HUES64 (cell line): ENCODE data around the gene SSR3. TPM values are rescaled to one million over a fixed set of nuclear protein-coding genes. Genes with fewer than 3 reads are reported as not detected.

Source experiments
- H3K27ac ChIP-seq: 2 replicates; pipeline ENCODE4 v1.7.0; 2013; ENCODE audit warnings: low read depth, low read length, inconsistent platforms
- H3K27me3 ChIP-seq: 2 replicates; pipeline ENCODE4 v1.6.1; 2013; ENCODE audit warnings: mild to moderate bottlenecking, low read length; ENCODE audit not compliant: insufficient read depth
- H3K36me3 ChIP-seq: 2 replicates; pipeline ENCODE4 v1.6.1; 2013; ENCODE audit warnings: mild to moderate bottlenecking, low read length; ENCODE audit not compliant: insufficient read depth
- H3K4me1 ChIP-seq: 2 replicates; pipeline ENCODE4 v1.6.1; 2013; ENCODE audit warnings: mild to moderate bottlenecking, low read length, moderate library complexity; ENCODE audit not compliant: insufficient read depth
- H3K4me3 ChIP-seq: 2 replicates; pipeline ENCODE4 v1.5.1; 2013; ENCODE audit warnings: mild to moderate bottlenecking, low read length, moderate library complexity
- H3K9ac ChIP-seq: 2 replicates; pipeline ENCODE4 v1.6.1; 2013; ENCODE audit warnings: mild to moderate bottlenecking, low read depth, low read length
- H3K9me3 ChIP-seq: 2 replicates; pipeline ENCODE4 v1.6.1; 2013; ENCODE audit warnings: low read depth, low read length; ENCODE audit not compliant: insufficient read depth
- WGBS: fragments of 150-250, 120-280 bp; methylation state at CpG from one replicate; pipeline ENCODE4 v1.1.7; 2013; ENCODE audit warnings: missing lambda C conversion rate; 5-methylcytosine and 5-hydroxymethylcytosine counted together
- polyA plus RNA-seq, 2 experiments: library from polyadenylated mRNA; stranded (reverse); fragments of 50-300 nt; gene quantifications; one replicate each; pipeline ENCODE4 v1.2.3, GENCODE V29; 2013

SSR3 gene
- polyA plus RNA-seq (2013, experiment 1 of 2) = 138 TPM
- polyA plus RNA-seq (2013, experiment 2 of 2) = 152 TPM

- Histone ChIP-seq H3K36me3 (peaks cover 38% of the 10 kb centered on the region), H3K27ac (peak within 1 kb of the TSS; percentile 94), H3K9me3 (no peaks in the 10 kb centered on the region), H3K4me1 (no peaks in the 10 kb centered on the region; the same call in 1 of the 2 replicates), H3K4me3 (peak within 1 kb of the TSS; percentile 98), H3K9ac (peak within 1 kb of the TSS; percentile 98), H3K27me3 (no peaks in the 10 kb centered on the region)
- 9% methylated on average over 60 of the region's 60 CpGs for WGBS
These were observed at the start of gene SSR3 for GRCh38 chr3:156554842-156555687. SSR3 (minus strand) TSS chr3:156555117; CDS start chr3:156555089, 28 bp downstream.

GRCh38 chr3:156604064-156604641 is 49.2 kb upstream of the SSR3 start:
- Histone ChIP-seq H3K9me3 (no peaks in the 10 kb centered on the region), H3K27me3 (peaks cover 11% of the 10 kb centered on the region; the same call in 1 of the 2 replicates), H3K4me3 (no peak overlapping the region), H3K9ac (no peak overlapping the region), H3K36me3 (no peaks in the 10 kb centered on the region), H3K27ac (no peak overlapping the region), H3K4me1 (peaks cover 19% of the 10 kb centered on the region)
- WGBS = 96% methylated on average over 2 of the region's 2 CpGs

DNA sequence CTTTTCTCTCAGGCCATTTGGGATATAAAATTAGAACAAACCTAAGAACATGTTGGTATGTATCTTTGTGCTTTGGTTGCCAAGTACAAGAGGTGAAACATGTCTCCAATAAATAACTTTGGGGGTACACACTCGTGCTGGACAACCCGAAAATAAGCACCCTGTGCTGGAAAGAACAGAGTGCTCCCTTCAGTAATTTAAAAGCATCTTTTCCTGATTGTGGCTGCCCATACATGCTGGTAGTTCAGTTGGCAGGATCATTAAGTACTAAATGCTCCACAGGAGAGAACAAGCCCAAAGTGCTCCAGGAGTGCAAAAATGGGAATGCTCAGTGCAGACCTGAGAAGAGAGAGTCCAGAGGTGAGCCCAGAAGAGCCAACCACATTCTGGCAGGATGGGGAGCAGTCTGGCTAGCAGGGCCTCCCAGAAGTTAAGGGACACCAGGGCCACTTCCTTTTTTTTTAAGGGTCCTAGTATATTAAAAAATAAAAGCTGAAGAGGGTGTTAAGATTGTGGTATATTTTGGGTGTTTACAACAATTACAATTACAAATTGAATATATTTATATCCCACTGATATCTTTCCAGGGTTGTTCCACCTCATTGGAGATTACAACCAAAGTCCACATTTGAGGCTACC is 48.6 kb upstream of the SSR3 start:
- WGBS = 85% methylated on average over 2 of the region's 2 CpGs
- H3K9ac ChIP-seq = no peak overlapping the region
- H3K36me3 ChIP-seq = no peaks in the 10 kb centered on the region
- H3K4me1 ChIP-seq = peaks cover 20% of the 10 kb centered on the region
- H3K27me3 ChIP-seq = peaks cover 11% of the 10 kb centered on the region; the same call in 1 of the 2 replicates
- no peaks in the 10 kb centered on the region for H3K9me3 ChIP-seq
- H3K27ac ChIP-seq = no peak overlapping the region
- H3K4me3 ChIP-seq = no peak overlapping the region

DNA sequence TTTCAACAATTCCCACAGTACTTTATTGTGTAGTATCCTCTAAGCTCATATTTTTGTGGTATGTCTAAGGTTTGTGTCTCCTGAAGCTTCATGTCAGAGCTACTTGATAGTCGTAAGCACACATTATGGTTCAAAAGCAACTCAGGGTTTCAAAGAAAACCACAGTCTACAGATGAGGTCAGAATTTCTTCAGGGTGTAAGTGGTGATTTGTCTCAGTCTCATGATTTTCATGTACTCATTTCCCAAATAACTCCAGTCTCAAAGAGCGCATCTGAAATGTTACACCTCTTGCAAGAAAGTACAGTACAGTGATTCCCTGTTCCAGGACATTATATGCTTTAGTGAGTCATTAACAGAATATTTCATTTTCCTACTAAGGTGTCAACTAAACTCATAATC is 47.5 kb upstream of the SSR3 start:
- Histone ChIP-seq H3K4me3 (no peak overlapping the region), H3K27ac (no peak overlapping the region), H3K9me3 (no peaks in the 10 kb centered on the region), H3K4me1 (peaks cover 20% of the 10 kb centered on the region), H3K9ac (no peak overlapping the region), H3K27me3 (peaks cover 11% of the 10 kb centered on the region; the same call in 1 of the 2 replicates), H3K36me3 (no peaks in the 10 kb centered on the region)
- WGBS = 95% methylated on average over 2 of the region's 2 CpGs

DNA sequence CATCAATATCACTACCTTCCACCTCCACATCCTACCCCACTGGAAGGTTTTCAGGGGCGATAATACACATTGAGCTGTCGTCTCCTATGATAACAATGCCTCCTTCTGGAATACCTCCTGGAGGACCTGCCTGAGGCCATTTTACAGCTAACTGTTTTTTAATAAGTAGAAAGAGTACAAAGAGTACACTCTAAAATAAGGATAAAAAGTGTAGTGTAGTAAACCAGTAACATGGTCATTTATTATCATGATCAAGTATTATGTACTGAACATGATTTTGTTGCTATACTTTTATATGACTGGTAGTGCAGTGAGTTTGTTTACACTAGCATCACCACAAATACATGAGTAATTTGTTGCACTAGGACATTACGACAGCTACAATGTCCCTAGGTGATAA is 46.6 kb upstream of the SSR3 start:
- WGBS = 94% methylated on average over 2 of the region's 3 CpGs

DNA sequence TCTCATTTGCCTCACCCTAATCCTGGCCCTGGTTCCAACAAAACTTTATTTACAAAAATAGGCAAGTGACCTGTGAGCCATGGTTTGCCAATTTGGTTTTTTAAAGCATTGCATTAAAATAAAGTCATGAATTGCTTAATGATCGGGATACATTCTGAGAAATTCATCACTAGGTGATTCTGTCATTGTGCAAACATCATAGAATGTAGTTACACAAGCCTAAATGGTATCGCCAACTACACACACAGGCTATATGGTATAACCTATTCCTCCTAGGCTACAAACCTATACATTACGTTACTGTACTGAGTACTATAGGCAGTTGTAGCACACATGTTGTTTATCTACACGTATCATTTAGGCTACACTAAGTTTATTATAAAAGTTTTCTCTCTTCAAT is 45.9 kb upstream of the SSR3 start:
- Histone ChIP-seq H3K9me3 (no peaks in the 10 kb centered on the region), H3K36me3 (no peaks in the 10 kb centered on the region), H3K9ac (no peak overlapping the region), H3K4me3 (no peak overlapping the region), H3K27ac (no peak overlapping the region), H3K4me1 (peaks cover 13% of the 10 kb centered on the region; the same call in 1 of the 2 replicates), H3K27me3 (no peaks in the 10 kb centered on the region)
- WGBS = 94% methylated on average over 3 of the region's 4 CpGs

More for the DNA sequence above, 46.6 kb upstream of the SSR3 start:
- H3K27me3 ChIP-seq = 0 out of 2 replicates have a peak, but pooled peaks cover 2% of the 10 kb centered on the region
- no peaks in the 10 kb centered on the region for H3K9me3 ChIP-seq
- H3K4me3 ChIP-seq = no peak overlapping the region
- H3K27ac ChIP-seq = no peak overlapping the region
- H3K36me3 ChIP-seq = no peaks in the 10 kb centered on the region
- H3K4me1 ChIP-seq = peaks cover 15% of the 10 kb centered on the region; the same call in 1 of the 2 replicates
- H3K9ac ChIP-seq = no peak overlapping the region

DNA sequence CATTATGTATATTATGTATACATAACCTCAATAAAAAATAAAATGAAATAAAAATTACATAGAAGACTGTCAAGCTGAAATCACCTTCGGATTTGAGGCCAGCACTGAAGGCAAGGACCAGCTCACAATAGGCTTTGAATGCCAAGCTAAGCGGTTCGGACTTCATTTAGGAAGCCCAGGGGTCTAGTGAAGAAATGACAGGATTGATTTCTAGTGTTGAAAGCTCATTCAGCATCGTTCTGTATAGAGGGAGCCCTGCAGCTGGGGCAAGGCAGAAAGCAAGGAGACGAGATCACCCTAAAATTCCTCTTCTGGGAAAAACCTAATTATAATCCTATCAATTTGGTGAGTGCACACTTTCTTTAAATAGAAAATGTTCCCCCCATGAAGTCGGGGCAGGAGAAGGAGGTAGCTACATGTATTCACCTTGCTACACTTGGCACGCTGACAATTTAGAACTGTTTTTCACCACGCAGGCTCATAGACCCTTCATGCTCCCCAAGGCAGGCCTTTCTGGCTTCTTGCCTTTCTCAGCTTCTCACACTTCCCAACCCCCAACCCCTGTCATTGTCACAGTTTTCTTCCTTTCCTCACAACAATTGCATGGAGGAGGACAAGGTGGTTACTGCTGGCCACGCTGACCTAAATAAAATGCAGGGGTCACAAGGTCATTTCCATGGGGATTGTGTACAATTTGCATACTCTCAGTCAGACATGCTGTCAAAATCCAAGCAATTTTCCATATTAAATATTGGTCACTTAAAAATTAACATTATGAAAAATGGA is 44.4 kb upstream of the SSR3 start:
- Histone ChIP-seq H3K9me3 (no peaks in the 10 kb centered on the region), H3K4me3 (no peak overlapping the region), H3K27me3 (no peaks in the 10 kb centered on the region), H3K36me3 (no peaks in the 10 kb centered on the region), H3K27ac (no peak overlapping the region), H3K4me1 (peaks cover 4% of the 10 kb centered on the region; the same call in 1 of the 2 replicates), H3K9ac (no peak overlapping the region)
- 60% methylated on average over 9 of the region's 9 CpGs for WGBS

DNA sequence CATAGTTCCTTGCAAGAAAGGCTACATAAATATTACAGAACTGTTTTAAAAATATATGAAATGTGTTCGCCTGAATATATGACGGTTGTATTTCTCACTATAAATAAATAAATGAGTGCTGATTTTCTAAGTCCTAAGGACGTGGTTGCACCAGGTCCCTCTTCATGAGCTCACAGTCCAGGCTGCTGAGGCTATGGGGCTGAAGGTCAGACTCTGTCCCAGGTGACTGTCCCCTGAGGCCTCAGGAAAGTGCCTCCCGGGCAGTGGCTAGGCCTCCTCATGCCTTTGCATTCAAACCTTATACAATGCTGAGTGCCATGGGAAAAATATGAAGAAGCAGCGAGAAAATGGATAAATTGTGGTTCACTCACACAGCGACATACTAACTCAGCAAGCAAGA is 43.5 kb upstream of the SSR3 start:
- peaks cover 11% of the 10 kb centered on the region for H3K4me1 ChIP-seq
- 94% methylated on average over 5 of the region's 6 CpGs for WGBS

GRCh38 chr3:156594219-156594683 is 39.3 kb upstream of the SSR3 start:
- WGBS = 78% methylated on average over 6 of the region's 7 CpGs
- H3K4me3 ChIP-seq = no peak overlapping the region

More for the DNA sequence above, 43.5 kb upstream of the SSR3 start:
- Histone ChIP-seq H3K9me3 (no peaks in the 10 kb centered on the region), H3K9ac (no peak overlapping the region), H3K4me3 (no peak overlapping the region), H3K36me3 (no peaks in the 10 kb centered on the region), H3K27me3 (no peaks in the 10 kb centered on the region), H3K27ac (no peak overlapping the region)

DNA sequence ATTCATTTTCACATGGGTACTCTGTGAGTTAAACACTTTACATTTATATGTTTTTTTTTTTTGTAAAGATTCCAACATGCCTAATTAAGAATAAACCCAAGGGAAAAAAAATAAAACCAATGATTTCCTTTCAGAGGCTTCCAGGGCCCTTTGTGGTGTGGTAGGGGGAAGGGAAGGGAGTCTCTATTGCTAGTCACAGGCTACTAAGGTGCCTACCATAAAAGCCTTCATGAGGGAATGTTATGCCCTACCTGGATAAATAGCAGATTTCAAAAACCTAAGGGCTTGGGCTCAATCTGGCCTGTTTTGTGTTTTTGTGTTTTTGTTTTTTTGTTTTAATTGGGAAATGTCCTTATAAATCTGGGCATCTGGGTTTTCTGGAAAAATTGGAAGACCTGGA is 38.9 kb upstream of the SSR3 start:
- H3K27ac ChIP-seq = no peak overlapping the region
- H3K27me3 ChIP-seq = no peaks in the 10 kb centered on the region
- no peaks in the 10 kb centered on the region for H3K36me3 ChIP-seq
- no peak overlapping the region for H3K9ac ChIP-seq
- no peaks in the 10 kb centered on the region for H3K9me3 ChIP-seq
- peaks cover 10% of the 10 kb centered on the region for H3K4me1 ChIP-seq
- H3K4me3 ChIP-seq = no peak overlapping the region

More at GRCh38 chr3:156594219-156594683, 39.3 kb upstream of the SSR3 start:
- no peaks in the 10 kb centered on the region for H3K9me3 ChIP-seq
- no peak overlapping the region for H3K27ac ChIP-seq
- H3K9ac ChIP-seq = no peak overlapping the region
- peaks cover 11% of the 10 kb centered on the region for H3K4me1 ChIP-seq
- no peaks in the 10 kb centered on the region for H3K27me3 ChIP-seq
- H3K36me3 ChIP-seq = no peaks in the 10 kb centered on the region
